Stimulated activated CD4-positive, alpha-beta T cell treated with anti-CD3 and anti-CD28 coated beads, Interleukin-12 subunit alpha, Interleukin-12 subunit beta, amount 100 ng/mL, for 48 hours (primary cell): ENCODE results near the gene CLIP2.
A peak's percentile ranks its signal among the peaks of the same experiment; 100 is the strongest.
"Not testable (repeated sequence)": the region's sequence is repeated elsewhere in the genome, so short reads cannot be mapped to it uniquely, and the experiment has no call there.

Experiments used
- DNase-seq, 3 donors: peaks; one replicate each; pipeline ENCODE4 v3.0.0-alpha.2; 2020; ENCODE audit warnings: low read depth in 2 of 3, low spot score in 1 of 3

CLIP2 gene

DNA sequence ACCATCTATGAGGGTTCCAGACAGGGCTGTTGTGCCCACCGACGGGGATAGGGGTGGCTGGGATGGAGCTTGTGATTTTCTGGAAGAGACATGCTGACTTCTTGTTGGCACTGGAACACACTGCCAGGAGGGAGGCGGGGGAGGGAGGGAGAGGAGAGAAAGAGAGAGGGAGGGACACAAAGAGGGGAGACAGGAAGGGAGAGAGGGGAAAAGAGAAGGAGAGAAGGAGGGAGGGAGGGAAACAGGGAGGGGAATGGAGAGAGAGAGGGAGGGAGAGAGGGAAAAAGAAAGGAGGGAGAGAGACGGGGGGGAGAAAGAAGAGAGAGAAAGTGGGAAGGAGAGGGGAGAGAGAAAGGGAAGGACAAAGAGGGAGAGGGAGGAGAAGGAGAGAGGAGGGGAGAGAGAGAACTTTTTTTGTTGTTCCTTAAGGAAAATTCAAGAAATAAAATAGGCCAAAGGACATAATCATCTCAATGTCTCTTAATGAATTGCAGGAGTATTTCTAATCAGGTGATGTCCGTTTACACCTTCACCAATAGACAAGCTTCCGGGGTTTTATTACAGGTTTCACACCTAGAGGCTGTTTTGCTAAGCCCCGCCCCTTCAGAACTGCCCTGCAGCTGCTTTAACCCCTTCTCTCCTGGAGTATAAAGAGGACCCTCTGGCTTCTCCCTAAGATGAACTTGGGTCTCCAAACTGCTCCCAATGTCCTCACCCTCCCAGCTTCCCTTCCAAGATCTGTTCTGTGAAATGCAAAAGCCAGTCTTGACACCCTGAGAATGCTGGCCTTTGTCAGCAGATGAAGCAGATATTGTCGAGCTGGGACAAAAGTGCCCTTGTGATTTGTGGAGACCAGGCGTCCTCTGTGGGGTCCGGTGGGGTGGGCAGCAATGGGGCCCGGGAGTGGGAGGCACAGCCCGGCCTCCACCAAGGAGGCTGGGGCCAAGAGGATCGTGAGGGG lies 82.5 kb downstream of the CLIP2 start:
- DNase-seq, result no peak

- no peak for DNase-seq
Measured at GRCh38 chr7:74372511-74373111, 83.4 kb downstream of the CLIP2 start.

DNA sequence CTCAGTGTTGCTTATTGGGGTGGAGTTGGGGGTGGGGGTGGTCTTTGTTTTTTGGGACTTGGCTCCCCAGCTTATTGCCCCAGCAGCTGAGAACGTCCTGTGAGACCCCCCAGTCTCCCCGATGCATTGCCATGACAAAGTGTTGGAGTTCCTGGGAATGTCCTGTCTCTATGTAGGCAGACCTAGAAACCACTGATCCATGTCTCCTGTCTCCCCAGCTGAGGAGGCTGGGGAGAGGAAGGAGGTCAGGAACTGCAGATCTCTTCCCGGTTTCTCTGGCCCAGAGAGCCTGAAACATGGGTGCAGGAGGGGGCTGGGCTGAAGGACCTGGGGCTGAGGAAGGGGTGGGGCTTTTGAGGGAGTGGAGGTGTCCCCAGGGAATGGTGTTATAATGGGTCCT lies 84.3 kb downstream of the CLIP2 start:
- DNase-seq, result no peak

GRCh38 chr7:74375726-74376220 lies 86.6 kb downstream of the CLIP2 start:
- no peak for DNase-seq

DNA sequence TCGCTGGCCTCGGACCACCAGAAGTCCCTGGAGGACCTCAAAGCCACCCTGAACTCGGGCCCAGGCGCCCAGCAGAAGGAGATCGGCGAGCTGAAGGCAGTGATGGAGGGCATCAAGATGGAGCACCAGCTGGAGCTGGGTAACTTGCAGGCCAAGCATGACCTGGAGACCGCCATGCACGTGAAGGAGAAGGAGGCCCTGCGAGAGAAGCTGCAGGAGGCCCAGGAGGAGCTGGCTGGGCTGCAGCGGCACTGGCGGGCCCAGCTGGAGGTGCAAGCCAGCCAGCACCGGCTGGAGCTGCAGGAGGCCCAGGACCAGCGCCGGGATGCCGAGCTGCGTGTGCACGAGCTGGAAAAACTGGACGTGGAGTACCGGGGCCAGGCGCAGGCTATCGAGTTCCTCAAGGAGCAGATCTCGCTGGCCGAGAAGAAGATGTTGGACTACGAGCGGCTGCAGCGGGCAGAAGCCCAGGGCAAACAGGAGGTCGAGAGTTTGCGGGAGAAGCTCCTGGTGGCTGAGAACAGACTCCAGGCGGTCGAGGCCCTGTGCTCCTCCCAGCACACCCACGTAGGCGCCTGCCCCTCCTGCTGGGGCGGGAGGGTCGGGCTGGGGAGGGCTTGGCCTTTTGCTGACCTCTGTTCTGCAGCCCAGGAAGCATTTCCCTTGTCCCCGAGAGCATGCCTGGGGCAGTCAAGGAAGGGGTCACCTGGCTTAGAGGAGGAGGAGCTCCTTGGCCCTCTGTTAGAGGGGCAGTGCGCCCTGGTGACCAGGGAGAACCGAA lies 87.2 kb downstream of the CLIP2 start:
- DNase-seq, result no peak

DNA sequence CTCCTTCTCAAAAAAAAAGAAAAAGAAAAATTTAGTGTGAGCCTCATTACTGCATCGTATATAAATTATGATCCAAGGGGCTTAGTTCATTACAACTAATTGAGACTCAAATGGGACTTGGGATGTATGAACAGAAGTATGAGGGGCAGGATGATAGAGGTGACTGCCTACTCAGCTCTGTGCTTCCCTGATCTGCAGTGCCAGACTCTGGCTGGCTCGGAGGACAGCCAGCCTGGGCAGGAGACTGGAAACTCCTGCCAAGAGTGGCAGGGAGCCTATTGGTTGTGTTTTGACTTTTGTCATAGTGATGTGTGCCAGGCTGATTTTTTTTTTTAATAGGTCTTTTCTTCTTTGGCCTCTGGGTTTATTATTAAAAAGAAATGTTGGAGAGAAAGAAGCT lies 90.7 kb downstream of the CLIP2 start:
- no peak for DNase-seq

DNA sequence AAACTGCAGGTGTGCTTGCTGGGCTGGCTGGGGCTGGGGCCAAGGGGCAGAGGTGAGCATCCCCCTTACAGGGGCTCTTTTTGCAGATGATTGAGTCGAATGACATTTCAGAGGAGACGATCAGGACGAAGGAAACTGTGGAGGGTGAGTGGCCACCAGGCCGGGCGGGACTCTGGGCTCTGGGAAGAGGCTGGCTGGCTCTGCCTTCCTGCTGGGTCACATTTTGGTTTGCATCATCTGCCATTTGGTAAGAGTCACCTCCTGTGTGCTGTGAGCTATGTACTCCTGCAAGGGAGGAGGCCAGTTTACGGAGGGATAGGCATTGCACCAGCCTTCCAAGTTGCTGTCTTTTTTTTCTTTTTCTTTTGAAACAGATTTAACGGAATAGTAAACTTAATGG lies 91.5 kb downstream of the CLIP2 start:
- DNase-seq, result no peak

- DNase-seq, result not testable (repeated sequence)
Measured at GRCh38 chr7:74384086-74384485, 94.9 kb downstream of the CLIP2 start.

GRCh38 chr7:74384854-74385253 lies 95.6 kb downstream of the CLIP2 start:
- not testable (repeated sequence) for DNase-seq

- DNase-seq, result no peak
Measured at GRCh38 chr7:74387606-74388005, 98.4 kb downstream of the CLIP2 start.

- no peak for DNase-seq
Measured at GRCh38 chr7:74388880-74389415, 99.7 kb downstream of the CLIP2 start.

DNA sequence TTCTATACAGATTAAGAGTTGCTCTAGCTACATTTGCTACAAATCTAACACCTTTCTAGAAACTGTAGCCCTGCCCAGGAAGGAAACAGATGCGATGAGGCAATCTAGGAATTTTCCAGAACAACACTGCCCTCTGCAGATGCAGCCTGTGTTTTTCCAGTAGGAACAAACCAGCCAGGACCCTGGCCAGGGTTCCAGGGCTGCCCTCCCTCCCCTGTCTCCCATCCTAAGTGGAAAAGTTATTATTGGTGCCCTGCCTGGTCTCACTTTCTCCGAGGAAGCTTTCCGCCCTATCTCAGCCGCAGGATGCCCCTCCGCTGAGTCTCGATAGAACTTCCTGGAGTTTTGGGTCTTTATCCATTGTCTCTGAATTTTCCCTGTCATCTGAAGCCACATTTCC lies 104.5 kb downstream of the CLIP2 start:
- DNase-seq, result not testable (repeated sequence)

- DNase-seq, result not testable (repeated sequence)
Measured at GRCh38 chr7:74394601-74395000, 105.4 kb downstream of the CLIP2 start.

- DNase-seq, result no peak
Measured at GRCh38 chr7:74395745-74396311, 106.6 kb downstream of the CLIP2 start.

- no peak for DNase-seq
Measured at GRCh38 chr7:74396993-74397392, 107.8 kb downstream of the CLIP2 start.

DNA sequence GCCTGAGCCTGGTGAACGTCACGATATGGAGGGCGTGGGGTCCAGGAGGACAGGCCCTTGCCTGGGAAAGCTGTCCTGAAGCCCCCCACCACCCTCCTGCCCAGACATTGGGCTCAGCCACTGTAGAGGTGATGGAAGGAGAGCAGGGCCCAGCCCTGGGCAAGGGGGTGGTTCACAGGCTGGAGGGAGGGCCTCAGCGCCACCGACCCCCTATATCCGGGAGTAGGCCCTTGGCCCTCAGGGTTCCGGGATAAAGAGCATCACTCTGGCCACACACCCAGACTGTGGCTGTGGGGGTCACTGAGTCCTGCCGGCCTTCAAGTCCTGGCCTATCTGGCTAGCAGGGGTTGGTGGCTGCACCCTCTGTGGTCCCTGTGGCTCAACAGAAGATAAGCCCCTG lies 109.2 kb downstream of the CLIP2 start:
- DNase-seq, result no peak

DNA sequence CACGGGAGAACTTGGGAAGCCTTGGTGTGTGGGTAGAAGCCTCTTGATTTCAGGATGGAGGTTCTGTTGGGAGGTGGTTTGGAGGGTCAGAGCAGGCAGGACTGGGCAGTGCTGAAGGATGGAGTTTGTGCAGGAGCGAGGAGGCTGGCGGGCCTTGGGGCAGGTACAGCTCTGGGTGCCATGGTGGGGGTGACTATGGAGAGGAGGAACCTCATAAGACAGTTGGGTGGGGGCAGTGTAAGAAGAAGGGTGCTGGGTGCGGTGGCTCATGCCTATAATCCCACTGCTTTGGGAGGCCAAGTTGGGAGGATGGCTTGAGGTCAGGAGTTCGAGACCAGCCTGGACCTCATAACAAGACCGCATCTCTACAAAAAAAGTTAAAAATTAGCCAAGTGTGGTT lies 109.8 kb downstream of the CLIP2 start:
- DNase-seq, result no peak

- no peak for DNase-seq
Measured at GRCh38 chr7:74400420-74401136, 111.4 kb downstream of the CLIP2 start.

DNA sequence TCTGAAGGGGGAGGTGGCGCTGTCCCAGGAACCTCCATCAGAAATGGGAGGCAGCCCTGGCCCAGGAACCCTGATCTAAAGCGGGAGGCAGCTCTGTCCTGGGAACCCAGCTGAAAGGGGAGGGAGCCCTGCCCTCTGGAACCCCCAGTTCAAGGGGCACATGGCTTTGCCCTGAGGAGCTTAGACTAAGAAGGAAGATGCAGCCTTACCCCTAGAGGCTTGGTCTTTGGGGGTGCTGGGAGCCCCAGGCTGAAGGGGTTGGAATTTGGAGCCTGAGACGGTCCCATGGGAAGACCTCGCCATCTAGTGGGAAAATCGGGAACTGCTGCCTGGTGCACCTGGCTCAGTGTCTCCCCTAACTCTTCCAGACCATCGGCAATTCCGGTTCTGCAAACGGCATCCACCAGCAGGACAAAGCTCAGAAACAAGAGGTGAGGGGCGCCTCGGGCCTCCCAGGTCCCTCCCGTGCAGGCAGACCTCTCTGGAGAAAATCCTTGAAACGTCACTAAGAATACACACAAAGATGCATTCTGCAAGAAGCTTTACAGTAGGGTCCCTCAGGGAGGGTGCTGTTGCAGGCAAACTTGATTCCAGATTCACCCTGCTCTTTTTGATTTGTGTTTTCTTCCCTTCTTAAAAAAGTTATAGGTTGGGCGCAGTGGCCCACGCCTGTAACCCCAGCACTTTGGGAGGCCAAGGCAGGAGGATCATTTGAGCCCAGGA lies 112.1 kb downstream of the CLIP2 start:
- DNase-seq, result peak; percentile 19 to 78 (median 59)

DNA sequence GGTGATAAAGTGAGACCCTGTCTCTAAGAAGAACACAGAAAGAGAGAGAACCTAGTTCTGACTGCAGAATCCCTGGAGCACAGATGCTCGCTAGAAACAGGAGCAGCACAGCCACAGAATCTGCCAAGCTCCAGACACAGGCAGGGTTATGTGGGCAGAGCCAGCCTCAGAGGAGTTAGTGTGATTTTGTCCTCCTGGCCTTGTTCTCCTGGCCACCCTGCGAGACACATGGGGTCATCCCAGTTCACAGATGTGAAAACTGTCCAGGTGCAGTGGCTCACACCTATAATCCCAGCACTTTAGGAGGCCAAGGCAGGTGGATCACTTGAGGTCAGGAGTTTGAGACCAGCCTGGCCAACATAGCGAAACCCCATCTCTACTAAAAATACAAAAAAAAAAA lies 113.5 kb downstream of the CLIP2 start:
- DNase-seq, result not testable (repeated sequence)
